Hematopoietic multipotent progenitor cell treated with erythropoietin and hydrocortisone succinate and interleukin-3 and kit ligand, for 17 days (in vitro differentiated cells): Measurements from ENCODE around the gene SMARCB1.

Experiments
- DNase-seq: peaks from one replicate; pipeline ENCODE4 v3.0.0-alpha.2; 2015; ENCODE audit warnings: low spot score

Gene SMARCB1

GRCh38 chr22:23780146-23780748 lies 6.5 kb upstream of the SMARCB1 start:
- DNase-seq: no peak

GRCh38 chr22:23781065-23781464 lies 5.7 kb upstream of the SMARCB1 start:
- no peak for DNase-seq

GRCh38 chr22:23781511-23782183 lies 5.1 kb upstream of the SMARCB1 start:
- no peak for DNase-seq

GRCh38 chr22:23782252-23782651 lies 4.5 kb upstream of the SMARCB1 start:
- no peak for DNase-seq

GRCh38 chr22:23782703-23783102 lies 4.1 kb upstream of the SMARCB1 start:
- DNase-seq: no peak

GRCh38 chr22:23783265-23784150 lies 3.3 kb upstream of the SMARCB1 start:
- DNase-seq: no peak

- DNase-seq: no peak
Observed at GRCh38 chr22:23784215-23784732, 2.5 kb upstream of the SMARCB1 start.

- no peak for DNase-seq
Observed at GRCh38 chr22:23786261-23786710, 480 bp upstream of the SMARCB1 start.

- no peak for DNase-seq
Observed at GRCh38 chr22:23787600-23787896, 782 bp downstream of the SMARCB1 start.

- no peak for DNase-seq
Observed at GRCh38 chr22:23787910-23788309, 1.1 kb downstream of the SMARCB1 start.

GRCh38 chr22:23789121-23789520 lies 2.4 kb downstream of the SMARCB1 start:
- DNase-seq: no peak

- DNase-seq: no peak
Observed at GRCh38 chr22:23789638-23790037, 2.9 kb downstream of the SMARCB1 start.

- DNase-seq: no peak
Observed at GRCh38 chr22:23790819-23791737, 4.3 kb downstream of the SMARCB1 start.

- no peak for DNase-seq
Observed at GRCh38 chr22:23791738-23792645, 5.2 kb downstream of the SMARCB1 start.

- DNase-seq: no peak
Observed at GRCh38 chr22:23793326-23793725, 6.6 kb downstream of the SMARCB1 start.

- DNase-seq: no peak
Observed at GRCh38 chr22:23796461-23796860, 9.7 kb downstream of the SMARCB1 start.

GRCh38 chr22:23800297-23801237 lies 13.8 kb downstream of the SMARCB1 start:
- no peak for DNase-seq

- DNase-seq: no peak
Observed at GRCh38 chr22:23801238-23801821, 14.6 kb downstream of the SMARCB1 start.

GRCh38 chr22:23801886-23802377 lies 15.2 kb downstream of the SMARCB1 start:
- no peak for DNase-seq
